NCI-H1694 (cell line): ENCODE data around the gene CD9.
"Not testable (repeated sequence)": the region's sequence is repeated elsewhere in the genome, so short reads cannot be mapped to it uniquely, and the experiment has no call there.

ENCODE experiments used
- DNase-seq: peaks from one replicate; lab custom pipeline; 2025; lab: John Stamatoyannopoulos, UW

Gene CD9

DNA sequence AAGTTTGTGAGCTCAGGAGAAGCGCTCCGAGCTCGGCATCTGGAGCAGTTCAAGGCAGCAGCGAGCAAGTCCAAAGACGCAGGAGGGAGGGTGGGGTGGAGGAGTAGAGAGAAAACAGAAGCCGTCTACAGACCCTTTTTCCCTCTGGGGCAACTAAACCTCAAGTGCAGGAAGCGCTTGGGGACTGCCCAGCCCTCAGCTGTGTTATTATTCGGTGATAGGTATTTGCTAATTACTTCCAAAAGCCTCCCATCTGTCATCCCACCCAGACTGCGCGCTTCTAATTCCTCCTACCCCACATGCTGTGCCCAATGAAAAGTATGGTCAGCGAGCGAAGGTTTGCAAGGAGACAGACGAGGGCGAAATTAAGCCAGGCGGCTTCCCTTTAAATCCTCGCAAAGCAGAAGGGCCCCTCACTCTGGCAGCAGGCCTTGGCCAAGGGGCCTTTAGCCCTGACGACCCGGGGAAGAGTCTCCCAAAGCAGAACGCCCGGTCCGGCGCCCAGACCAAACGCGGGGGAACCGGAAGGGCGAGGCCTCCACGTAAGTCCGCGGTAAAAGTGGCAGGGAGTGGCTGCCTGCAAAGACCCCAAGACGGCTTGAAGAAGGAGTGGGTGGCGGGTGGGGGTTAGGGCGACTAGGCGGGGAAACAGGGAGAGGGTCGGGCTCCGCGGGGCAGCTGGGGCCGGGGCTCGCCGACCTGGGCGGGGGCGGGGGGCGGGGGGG, 507 bp upstream of the CD9 start:
- peak; percentile 78 for DNase-seq

DNA sequence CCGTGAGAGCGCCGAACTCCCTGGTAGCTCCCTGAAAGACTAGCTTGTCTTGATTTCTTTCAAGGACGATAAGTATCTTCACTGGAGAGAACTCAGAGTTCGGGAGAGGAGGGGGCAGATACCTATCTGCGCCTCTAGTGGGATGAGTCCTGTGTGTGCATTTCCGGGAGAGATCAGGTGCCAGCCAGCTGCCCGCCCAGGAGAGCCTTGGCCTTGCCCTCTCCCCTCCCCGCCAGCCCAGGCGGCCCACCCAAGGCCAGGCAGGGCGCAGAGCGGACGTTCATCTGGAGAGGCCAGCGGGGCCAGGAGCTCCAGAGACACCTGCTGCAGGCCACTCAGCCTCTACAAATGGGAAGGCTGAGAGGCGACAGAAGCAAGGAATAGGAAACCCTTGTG, 1.0 kb downstream of the CD9 start:
- DNase-seq, result no peak

DNA sequence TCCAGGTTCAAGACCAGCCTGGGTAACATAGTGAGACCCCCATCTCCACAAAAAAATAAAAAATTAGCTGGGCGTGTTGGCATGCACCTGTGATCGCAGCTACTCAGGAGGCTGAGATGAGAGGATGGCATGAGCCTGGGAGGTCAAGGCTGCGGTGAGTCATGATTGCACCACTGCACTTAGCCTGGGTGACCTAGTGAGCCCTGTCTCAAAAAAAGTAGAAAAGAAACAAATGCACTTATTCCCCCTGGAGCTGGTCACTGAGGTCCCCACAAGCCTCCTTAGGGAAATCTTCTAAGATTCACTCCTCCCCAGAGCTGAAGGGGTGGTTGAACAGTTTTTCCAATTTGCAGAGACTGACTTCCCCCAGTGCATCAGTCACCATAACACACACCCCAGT, 1.6 kb downstream of the CD9 start:
- no peak for DNase-seq

DNA sequence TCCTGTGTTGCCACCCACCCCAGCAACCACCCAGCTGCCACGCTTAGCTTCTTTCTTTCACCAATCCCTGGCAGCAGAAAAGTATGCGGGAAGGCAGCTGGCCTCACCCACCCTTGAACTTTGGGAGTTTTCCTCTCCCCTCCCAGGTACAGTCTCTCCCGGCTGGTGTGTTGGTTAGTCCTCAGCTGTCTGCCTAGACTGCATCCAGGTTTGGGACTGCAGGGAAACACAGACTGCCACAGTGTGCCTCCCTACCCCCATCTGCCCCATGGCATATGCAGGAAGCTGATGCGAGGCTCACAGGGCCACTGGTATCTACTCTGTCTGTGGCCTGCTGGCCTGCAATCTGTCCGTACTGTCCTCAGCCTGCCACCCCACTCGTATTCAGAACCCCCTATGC, 2.1 kb downstream of the CD9 start:
- DNase-seq, result no peak

DNA sequence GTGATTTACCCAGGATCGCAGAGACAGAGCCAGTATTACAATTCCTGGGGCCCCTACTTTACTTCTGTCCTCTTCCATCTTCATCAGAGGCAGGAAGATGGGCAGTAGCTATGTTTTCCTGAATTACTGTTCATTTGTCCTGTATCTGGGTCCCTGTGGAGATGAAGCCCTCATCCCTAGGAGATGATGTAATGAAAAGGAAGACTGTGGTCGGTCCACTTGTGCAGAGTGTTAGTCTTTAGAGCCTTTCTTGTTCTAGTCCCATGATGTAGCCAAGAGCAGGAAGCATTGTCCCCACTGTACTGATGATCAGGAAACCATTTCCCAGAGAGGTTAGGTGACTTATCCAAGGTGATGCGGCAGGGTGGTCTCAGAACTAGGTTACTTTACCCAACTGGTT, 2.6 kb downstream of the CD9 start:
- DNase-seq, result no peak

DNA sequence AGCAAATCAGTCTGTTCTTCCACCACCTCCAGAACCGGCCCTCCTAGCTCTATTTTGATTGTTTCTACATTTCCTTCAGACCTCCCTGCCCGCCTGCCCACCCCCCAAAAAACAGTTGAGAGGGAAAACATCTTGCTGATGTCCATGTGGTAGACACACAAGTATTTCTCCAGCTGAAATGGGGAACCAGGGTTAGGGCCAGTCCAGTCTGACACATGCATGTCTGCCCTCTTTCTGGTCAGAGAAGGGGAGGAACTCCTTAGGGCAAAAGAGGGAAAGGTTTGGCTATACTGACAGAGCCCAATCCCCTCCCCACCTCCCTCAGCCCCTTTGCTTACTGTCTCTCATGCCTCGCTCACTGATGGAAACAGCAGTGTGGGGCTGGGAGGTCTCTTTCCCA, 3.4 kb downstream of the CD9 start:
- DNase-seq, result no peak

DNA sequence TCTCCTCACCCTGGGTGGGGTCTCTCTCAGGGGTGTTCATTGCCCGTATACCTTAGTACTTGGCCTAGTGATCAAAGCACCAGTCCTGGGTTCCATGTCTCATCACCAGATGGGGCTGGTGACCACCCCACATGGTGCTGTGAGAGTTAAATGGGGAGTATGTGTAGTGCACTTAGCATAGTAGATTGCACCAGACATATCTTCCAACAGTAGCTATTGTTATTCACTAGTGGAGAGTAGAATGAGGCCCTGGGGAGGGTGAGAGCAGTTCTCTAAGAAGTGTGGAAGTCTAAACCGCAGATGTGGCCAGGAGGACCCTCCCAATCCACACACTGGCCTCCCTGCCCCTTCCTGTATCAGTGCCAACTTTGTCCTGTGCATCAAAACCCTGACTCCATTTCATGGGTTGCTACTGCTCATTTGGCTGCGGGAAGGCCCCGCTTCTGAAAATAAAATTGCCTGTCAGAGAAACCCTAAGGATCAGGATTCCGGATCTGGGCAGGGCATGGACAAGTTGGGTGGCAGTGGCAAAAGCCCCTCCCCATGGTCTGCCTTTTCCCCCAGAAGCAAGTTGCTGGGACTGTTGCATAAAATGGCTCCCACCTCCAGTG, 4.4 kb downstream of the CD9 start:
- DNase-seq, result no peak

DNA sequence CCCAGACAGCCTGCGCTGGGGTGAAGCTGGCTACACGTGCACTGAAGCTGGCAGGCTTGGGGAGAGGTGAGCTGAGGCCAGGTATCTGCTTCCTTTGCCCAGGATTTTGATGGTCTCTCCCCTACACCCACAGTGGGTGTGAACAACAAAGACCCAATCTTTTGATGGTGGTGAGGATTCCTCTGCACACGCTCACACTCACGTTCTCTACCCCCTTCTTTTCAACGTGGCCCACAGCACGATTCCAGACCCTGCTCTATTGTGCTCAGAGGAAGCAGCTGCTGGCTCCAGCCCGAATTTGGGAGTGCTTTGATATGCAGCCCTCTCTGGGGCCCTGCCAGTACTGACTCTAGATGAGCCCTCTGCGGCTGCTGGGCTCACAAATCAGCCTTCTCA, 4.9 kb downstream of the CD9 start:
- DNase-seq, result peak; percentile 63

DNA sequence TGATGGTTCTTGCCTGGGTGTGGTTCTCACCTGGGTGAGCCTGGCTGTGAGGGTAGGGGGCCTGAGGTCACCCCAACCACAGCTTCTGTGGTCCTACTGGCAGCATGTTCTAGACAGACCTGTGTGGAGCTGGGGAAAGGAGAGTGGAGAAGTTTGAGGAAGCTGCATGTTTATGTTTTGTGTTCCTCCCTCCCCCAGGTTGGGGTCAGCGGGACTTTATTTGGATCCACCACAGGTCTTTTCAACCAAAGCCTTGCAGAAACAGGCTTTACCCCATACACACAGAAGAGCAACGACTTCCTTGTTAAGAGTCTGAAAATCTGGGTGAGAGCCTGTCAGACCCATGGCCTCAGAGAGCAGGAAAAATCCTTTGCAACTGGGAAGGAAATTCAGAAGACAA, 5.6 kb downstream of the CD9 start:
- no peak for DNase-seq

DNA sequence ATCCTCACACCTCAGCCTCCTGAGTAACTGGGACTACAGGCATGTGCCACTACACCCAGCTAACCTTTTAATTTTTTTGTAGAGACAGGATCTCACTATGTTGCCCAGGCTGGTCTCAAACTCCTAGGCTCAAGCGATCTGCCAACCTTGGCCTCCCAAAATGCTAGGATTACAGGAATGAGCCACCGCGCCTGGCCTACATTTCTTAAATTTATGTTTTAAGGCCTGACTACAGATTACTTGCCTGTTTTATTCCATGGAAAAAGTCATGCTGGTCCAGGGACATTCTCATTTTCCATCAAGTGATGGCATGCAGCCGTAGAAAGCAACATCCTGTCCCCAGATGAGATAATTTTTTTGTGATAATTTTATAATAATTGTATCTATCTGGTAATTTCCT, 6.1 kb downstream of the CD9 start:
- DNase-seq, result no peak

DNA sequence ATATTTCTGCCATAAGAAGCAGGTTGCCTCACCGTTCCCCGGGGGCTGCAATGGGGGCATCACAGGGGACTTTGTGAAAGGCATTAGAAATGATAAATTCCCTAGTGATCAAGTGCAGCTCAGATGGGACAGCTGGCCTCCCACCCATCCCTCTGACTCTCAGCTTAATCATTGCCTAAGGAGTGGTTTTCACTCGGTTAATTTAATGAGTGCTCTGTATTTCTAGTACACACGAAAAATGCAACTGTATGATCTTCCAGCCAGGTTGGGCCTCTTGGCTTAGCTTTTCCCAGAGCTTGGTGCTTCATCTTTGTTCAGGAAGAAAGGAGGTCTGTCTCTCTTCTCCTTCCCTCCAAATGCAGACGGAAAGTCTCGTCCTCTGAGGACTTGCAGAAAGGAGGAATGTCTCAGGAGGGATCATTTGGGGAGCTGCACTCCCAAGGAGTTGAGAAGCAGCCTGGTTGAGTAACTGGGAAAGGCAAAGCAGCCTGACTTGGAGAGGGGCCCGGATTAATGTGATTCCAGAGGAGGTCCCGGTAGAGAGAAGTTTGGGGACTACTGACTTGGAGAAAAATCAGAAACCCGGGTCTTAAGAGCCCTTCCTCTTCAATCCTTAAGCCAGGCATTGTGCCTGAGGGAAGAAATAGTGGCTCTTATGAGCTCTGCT, 7.2 kb downstream of the CD9 start:
- no peak for DNase-seq

DNA sequence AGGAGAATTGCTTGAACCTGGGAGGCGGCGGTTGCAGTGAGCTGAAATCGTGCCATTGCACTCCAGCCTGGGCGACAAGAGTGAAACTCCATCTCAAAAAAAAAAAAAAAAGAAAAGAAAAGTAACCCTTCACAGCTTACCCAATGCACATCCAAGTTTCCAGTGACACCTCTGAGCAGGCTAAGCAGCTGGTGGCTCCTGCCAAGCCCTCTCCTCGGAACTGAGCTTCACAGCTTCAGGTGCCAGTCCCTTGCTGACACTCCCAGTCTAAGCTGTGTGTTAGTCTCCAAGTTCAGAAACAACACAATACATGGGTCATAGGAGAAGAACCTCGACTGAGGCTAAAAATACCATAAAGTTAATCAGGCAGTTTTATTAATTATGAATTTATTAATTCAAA, 7.9 kb downstream of the CD9 start:
- no peak for DNase-seq

DNA sequence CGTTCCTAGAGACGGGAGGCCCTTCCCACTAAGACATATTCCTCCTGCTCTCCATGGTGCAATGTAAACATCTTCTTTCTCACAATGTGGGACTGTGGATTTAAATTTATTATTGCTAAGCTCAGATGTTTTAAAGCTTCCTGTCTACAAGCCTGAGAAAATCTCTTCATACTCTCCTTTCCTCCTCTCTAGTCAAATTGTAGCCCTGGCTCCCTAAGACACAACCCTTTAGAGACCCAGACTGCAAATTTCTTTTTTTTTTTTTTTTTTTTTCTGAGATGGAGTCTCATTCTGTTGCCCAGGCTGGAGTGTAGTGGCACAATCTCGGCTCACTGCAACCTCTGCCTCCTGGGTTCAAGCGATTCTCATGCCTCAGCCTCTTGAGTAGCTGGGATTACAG, 9.2 kb downstream of the CD9 start:
- DNase-seq, result not testable (repeated sequence)

DNA sequence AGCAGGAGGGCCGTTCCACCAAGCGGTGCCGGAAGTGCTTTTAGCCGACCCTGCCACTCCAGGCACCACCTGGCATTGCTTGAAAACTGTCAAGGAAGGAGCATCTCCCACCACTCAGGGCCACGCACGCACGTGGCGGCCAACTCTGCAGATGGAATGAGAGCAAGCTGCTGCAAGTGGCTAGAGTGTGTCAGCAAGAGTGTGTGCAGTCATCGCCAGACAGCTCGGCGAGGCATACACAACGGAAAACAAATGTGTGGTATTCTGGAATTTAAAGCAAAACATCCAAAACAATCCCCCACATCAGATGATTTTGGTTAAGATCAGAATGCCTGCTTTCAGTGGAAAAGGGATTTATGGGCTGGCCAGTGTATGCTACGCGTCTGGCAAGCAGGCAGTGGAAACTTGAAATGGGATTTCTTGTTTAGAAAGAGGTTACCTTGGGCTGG, 11.2 kb downstream of the CD9 start:
- no peak for DNase-seq

DNA sequence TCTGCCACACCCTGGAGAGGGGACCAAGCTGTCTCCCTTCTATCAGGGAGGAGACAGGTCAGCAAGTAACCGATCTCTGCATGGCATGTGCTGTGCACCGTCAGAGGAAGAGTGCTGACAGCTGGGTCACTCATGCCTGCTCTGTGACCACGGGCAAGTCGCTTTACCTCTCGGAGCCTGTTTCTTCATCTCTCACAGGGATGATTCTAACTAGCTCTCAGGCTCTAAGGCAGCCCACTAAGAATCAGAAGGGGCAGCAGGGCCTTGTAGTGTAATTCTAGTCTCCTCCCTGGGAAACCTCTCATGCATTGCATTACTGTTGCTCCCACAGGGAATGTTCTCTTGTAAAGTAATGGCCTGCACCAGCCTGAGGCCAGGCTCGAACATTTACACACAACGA, 11.9 kb downstream of the CD9 start:
- no peak for DNase-seq

DNA sequence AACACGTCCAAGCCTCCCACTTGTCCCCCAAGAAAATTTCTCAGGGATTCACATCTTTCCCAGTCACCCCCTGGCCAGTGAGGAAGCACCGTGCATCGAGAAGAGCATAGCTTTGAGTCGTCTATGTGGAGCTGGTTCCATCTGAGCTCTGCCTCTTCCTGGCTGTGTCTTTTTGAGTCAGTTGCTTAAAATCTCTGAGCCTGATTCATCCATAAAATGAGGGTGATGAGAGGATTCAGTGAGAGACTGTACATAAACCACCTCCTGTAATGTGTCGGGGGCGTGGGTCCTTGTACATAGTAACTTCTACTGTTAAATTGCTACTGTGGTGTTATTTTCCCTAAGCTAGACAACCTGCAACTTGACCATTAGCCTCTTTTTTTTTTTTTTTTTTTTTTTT, 13.8 kb downstream of the CD9 start:
- no peak for DNase-seq

DNA sequence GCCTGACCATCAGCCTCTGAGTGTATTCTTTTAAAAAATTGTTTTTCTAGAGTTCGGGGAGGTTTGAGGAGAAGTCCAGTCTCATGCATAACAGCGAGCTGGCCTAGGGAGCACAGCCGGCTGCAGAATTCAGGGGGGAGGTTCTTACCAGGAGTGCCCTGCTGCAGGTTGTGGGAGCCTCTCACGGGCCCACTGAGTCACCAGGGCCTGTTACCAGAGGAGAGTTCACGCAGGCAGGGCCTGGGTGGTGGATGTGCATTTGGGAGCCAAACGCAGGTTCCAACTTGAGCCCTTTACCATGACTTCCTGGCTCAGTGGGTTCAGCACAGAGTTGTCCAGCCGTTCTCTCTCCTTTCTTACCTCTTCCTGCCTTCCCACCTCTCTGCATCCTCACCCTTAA, 14.4 kb downstream of the CD9 start:
- no peak for DNase-seq

DNA sequence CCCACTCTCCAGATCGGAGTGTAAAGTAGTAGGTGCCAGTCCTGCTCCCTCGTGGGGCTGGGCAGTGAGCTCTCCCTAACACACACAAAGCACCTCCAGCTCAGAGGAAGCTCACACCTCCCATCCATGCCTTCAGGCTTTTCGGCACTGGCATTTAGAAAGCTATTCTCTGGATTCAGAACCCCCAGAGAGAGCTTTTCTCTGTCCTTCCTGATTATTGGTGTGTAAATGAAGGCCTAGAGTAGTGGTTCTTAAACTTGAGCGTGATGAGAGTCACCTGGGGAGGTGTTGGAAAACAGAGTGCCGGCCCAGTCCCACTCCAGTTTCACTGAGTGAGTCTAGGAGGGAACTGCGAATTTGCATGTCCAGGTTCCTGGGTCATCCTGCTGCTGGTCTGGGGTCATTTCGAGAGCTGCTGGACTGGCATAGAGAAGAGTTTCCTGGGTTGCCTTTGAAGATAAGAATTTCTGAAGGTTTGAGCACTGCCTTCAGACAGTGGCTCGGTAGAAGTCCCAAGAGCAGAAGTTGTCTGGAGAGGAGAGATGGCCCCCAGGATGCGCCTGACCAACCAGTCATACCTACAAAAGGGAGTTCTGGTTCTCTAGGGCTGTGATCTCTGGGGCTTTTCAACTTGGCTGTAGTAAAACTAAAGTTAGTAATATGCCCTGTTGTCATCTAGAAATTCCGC, 15.1 kb downstream of the CD9 start:
- no peak for DNase-seq

DNA sequence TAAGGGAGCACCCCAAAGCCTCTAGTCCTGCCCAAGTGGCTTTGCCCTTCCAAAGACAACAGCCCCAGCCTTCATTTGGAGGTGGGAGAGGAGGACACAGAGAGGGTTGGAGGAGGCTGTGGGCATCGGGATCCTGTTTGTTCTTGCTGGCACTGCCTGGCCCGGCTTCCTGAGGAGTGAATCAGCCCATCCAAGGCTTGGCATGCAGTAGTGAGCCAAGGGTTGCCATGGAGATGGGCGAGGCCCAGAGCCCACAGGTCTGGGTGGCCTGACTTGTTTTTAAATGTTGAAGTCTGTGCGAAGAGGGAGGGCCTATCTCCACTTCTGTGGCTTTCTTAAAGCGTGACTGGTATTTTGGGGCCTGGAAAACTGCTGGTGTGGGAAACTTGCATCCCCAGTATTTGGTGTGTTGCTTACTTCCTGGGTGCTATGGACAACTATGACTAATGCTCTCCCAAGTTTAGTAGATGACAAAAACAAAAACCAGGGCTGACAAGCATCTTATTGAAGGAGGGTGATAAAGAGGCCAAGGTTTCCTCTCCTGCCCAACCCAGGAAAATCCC, 15.8 kb downstream of the CD9 start:
- peak; percentile 16 for DNase-seq

DNA sequence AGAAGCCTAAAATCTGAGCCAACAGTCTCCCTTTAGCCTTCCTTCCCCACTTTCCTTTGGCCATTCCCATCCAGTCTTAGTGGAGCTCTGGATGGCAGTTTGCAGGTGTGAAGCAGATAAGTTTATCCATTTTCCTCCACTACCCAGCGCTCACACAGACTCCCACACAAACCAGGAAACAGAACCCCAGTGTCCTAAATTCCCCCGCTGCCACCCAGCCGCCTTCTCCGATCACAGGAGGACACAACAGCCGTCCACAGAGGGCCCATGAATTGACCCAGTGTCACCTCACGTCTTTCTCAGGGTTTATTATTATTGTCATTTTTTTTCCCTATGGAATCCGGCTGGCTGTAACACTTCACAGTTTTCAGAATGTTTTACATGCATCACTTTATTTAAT, 16.4 kb downstream of the CD9 start:
- DNase-seq, result no peak

DNA sequence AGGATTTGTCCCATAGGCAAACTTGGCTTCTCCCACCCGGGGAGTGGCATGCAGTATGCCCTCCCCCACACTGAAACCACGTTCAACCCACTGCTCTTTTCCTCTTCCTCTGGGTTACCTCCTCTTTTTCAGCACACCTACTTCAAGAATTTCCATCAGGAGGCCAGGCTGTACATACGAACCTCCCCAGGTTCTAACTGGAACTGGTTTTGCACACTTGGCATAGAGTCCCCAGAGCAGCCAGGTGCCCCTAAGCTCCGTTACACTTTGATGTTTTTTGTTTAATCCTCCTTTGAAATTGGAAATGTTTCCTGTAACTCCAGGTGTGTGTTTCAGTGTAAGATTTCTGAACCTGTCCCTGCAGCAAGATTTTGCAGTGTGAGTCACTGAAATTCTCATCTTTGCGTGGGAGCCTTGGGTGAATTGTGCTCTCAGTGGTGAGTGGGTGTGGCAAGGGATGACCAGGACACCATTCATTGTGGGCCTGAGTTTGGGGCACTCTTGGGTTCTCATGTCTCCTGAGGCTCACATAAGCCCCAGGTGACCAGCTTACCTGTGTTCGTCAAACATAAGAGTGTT, 18.2 kb downstream of the CD9 start:
- no peak for DNase-seq

DNA sequence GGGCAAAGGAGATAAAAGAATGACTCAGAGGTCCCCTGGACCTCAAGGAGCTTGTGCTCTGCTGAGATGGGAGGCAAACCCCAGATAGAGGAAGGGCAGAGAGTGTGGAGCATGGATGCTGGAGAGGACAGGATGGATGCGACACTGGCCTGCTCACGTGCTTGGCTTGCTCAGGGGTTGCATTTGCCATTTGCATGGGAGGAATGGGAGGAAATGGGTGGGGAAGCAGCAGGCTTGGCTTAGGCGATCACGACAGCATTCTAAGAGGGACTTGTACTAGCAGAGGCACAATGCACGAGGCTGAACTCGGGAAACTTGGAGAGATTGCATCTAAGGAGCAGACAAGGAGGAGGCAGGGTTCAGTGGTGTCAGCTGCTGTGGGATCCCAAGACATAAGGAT, 19.8 kb downstream of the CD9 start:
- no peak for DNase-seq
